CD4-positive, alpha-beta T cell (primary cell): ENCODE measurements around the gene PSMB10. TPM values are rescaled to one million over a fixed set of nuclear protein-coding genes. Genes with fewer than 3 reads are reported as not detected.
A peak's percentile ranks its signal among the peaks of the same experiment; 100 is the strongest.
"Not testable (repeated sequence)": the region's sequence is repeated elsewhere in the genome, so short reads cannot be mapped to it uniquely, and the experiment has no call there.

Experiments
- ATAC-seq: fragments of 200-7000 bp; cut with Tn5 transposase; one replicate; pipeline ENCODE4 v1.10.0; 2022; ENCODE audit warnings: mild to moderate bottlenecking; ENCODE audit not compliant: poor library complexity
- CTCF ChIA-PET: fragments of 350-600 bp; sonication (Branson Sonifier 250); formaldehyde crosslinking; loops from one replicate; lab custom pipeline; 2021; ENCODE audit warnings: antibody characterized with exemption, inconsistent platforms; lab: Charles Lee
- POLR2A ChIA-PET: fragments of 350-600 bp; sonication (Branson Sonifier 250); formaldehyde crosslinking; loops from one replicate; lab custom pipeline; 2021; ENCODE audit warnings: antibody characterized with exemption, inconsistent platforms; lab: Charles Lee
- DNase-seq, 14 experiments: peaks; one replicate each; pipeline ENCODE4 v3.0.0-alpha.2; 2013 to 2020; ENCODE audit warnings: mixed read lengths in 2 of 14
- H3K27ac ChIP-seq, 2 donors: one replicate each; pipeline versions ENCODE4 v1.5.1 to v1.7.0; 2013; ENCODE audit warnings: low read length in 2 of 2, low read depth in 1 of 2, mild to moderate bottlenecking in 1 of 2
- H3K27me3 ChIP-seq, 2 experiments: 1 replicate in 1 of 2; 2 replicates in 1 of 2; pipeline versions ENCODE4 v1.6.1 to v1.7.0; 2013; ENCODE audit warnings: low read length in 2 of 2, control low read depth in 1 of 2, mild to moderate bottlenecking in 1 of 2, moderate library complexity in 1 of 2; ENCODE audit not compliant: insufficient read depth in 2 of 2, control insufficient read depth in 1 of 2
- H3K36me3 ChIP-seq: one replicate; pipeline ENCODE4 v1.6.1; 2013; ENCODE audit warnings: low read length, control low read depth; ENCODE audit not compliant: insufficient read depth
- H3K4me1 ChIP-seq: one replicate; pipeline ENCODE4 v1.6.1; 2013; ENCODE audit warnings: low read length, control low read depth; ENCODE audit not compliant: insufficient read depth
- H3K4me3 ChIP-seq: one replicate; pipeline ENCODE4 v1.5.1; 2013; ENCODE audit warnings: mild to moderate bottlenecking, low read length, moderate library complexity
- H3K9me3 ChIP-seq, 2 experiments: 1 replicate in 1 of 2; 2 replicates in 1 of 2; pipeline versions ENCODE4 v1.6.1 to v1.7.0; 2013; ENCODE audit warnings: low read length in 2 of 2, mild to moderate bottlenecking in 2 of 2, control low read depth in 1 of 2, moderate library complexity in 1 of 2; ENCODE audit not compliant: control insufficient read depth in 1 of 2, insufficient read depth in 1 of 2
- H3K27ac Mint-ChIP-seq: one replicate; pipeline ENCODE4 v1.8.0; 2020; ENCODE audit warnings: mixed read lengths
- H3K27me3 Mint-ChIP-seq: one replicate; pipeline ENCODE4 v1.8.0; 2021; ENCODE audit warnings: mixed read lengths
- H3K36me3 Mint-ChIP-seq: one replicate; pipeline ENCODE4 v1.8.0; 2021; ENCODE audit warnings: low read depth, mixed read lengths
- H3K4me1 Mint-ChIP-seq: one replicate; pipeline ENCODE4 v1.8.0; 2021; ENCODE audit warnings: low read depth, mixed read lengths
- H3K4me3 Mint-ChIP-seq: one replicate; pipeline ENCODE4 v1.8.0; 2020; ENCODE audit warnings: mild to moderate bottlenecking, mixed read lengths
- H3K9me3 Mint-ChIP-seq: one replicate; pipeline ENCODE4 v1.8.0; 2020; ENCODE audit warnings: mixed read lengths
- intact Hi-C, 2 experiments: fragments of 100-400 bp; cut with DNase I in 1 of 2; cut with micrococcal nuclease in 1 of 2; formaldehyde crosslinking; loops; one replicate each; pipeline versions ENCODE4 v1.15.1 to v1.9.0; 2023 to 2025; cut with DNase I, micrococcal nuclease
- total RNA-seq, 174 experiments: library from RNA in 2 of 174; stranded (reverse) in 2 of 174; gene quantifications; one replicate each; pipeline ENCODE4 v1.2.3 and lab custom pipeline; 2021 to 2026
- TF ChIP-seq, protein P1 (sequence below): fragments of 200-600 bp; IDR thresholded peaks from one replicate; pipeline ENCODE4 v1.8.0; 2022; ENCODE audit warnings: antibody characterized with exemption, mild to moderate bottlenecking

The PSMB10 gene
- total RNA-seq, 2 experiments from 2014 or later, result 68.7 to 71.6 TPM

GRCh38 chr16:67939507-67940445 lies 3.1 kb upstream of the PSMB10 start:
- H3K9me3 Mint-ChIP-seq, result no peaks in the 10 kb centered on the region
- no peaks in the 10 kb centered on the region for H3K27me3 Mint-ChIP-seq
- TF ChIP-seq, protein P1, sequence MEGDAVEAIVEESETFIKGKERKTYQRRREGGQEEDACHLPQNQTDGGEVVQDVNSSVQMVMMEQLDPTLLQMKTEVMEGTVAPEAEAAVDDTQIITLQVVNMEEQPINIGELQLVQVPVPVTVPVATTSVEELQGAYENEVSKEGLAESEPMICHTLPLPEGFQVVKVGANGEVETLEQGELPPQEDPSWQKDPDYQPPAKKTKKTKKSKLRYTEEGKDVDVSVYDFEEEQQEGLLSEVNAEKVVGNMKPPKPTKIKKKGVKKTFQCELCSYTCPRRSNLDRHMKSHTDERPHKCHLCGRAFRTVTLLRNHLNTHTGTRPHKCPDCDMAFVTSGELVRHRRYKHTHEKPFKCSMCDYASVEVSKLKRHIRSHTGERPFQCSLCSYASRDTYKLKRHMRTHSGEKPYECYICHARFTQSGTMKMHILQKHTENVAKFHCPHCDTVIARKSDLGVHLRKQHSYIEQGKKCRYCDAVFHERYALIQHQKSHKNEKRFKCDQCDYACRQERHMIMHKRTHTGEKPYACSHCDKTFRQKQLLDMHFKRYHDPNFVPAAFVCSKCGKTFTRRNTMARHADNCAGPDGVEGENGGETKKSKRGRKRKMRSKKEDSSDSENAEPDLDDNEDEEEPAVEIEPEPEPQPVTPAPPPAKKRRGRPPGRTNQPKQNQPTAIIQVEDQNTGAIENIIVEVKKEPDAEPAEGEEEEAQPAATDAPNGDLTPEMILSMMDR, result no peak
- H3K27me3 ChIP-seq, result no peaks in the 10 kb centered on the region
- peaks cover 12% of the 10 kb centered on the region for H3K36me3 ChIP-seq
- H3K27ac ChIP-seq, result peak overlapping the region; percentile 53 to 55
- H3K4me3 ChIP-seq, result peak overlapping the region; percentile 25
- intact Hi-C loops, result loop anchor here (1.0 to 5.0 kb wide), 3 partner anchors 29 to 103 kb away; partner anchors contain the start of genes PSKH1 (in 1 of the 2) and SLC12A4 (in 1 of the 2)
- peak overlapping the region; percentile 89 for H3K27ac Mint-ChIP-seq
- H3K9me3 ChIP-seq, result no peaks in the 10 kb centered on the region
- DNase-seq, result peak in 9 of 14 experiments; percentile 23 to 66 (median 55)
- ChIA-PET POLR2A (interaction anchor here (1.0 to 1.3 kb wide), 5 partner anchors 10 to 47 kb away, joined by 3 to 4 read pairs (median 3); partner anchors contain the start of gene PSKH1), CTCF (interaction anchor here (1.2 to 1.6 kb wide), 2 partner anchors 56 to 272 kb away, joined by 4 to 5 read pairs; no protein-coding TSS in a partner anchor)
- H3K36me3 Mint-ChIP-seq, result peaks cover 27% of the 10 kb centered on the region
- H3K4me1 Mint-ChIP-seq, result peaks cover 50% of the 10 kb centered on the region
- ATAC-seq, result no peak
- H3K4me3 Mint-ChIP-seq, result peak overlapping the region; percentile 58
- H3K4me1 ChIP-seq, result peaks cover 67% of the 10 kb centered on the region

GRCh38 chr16:67937713-67938112 lies 1.1 kb upstream of the PSMB10 start:
- H3K4me1 Mint-ChIP-seq, result peaks cover 51% of the 10 kb centered on the region
- not testable (repeated sequence) for H3K27me3 Mint-ChIP-seq, ATAC-seq, H3K27me3 ChIP-seq, DNase-seq, H3K9me3 Mint-ChIP-seq, H3K4me3 Mint-ChIP-seq, H3K9me3 ChIP-seq, H3K4me3 ChIP-seq
- H3K36me3 ChIP-seq, result peaks cover 25% of the 10 kb centered on the region
- H3K27ac Mint-ChIP-seq, result peak overlapping the region; percentile 95
- H3K36me3 Mint-ChIP-seq, result peaks cover 41% of the 10 kb centered on the region
- intact Hi-C loops, result loop anchor here (2.0 to 5.0 kb wide), 4 partner anchors 31 to 105 kb away; partner anchors contain the start of genes DDX28 (in 1 of the 2), DUS2 (in 1 of the 2), PSKH1 (in 1 of the 2) and SLC12A4 (in 1 of the 2)
- ChIA-PET POLR2A (interaction anchor here (0.6 to 3.8 kb wide), 4 partner anchors 9 to 298 kb away, joined by 3 to 26 read pairs (median 3); partner anchors contain the start of genes CENPT, ESRP2 and NUTF2), CTCF (interaction anchor here (0.7 to 1.3 kb wide), 2 partner anchors 121 to 215 kb away, joined by 3 to 4 read pairs; no protein-coding TSS in a partner anchor)
- H3K4me1 ChIP-seq, result peaks cover 68% of the 10 kb centered on the region
- peak overlapping the region; percentile 84 to 89 for H3K27ac ChIP-seq

- no peak for ATAC-seq
- Mint-ChIP-seq H3K27me3 (no peaks in the 10 kb centered on the region), H3K9me3 (no peaks in the 10 kb centered on the region), H3K27ac (peak overlapping the region; percentile 95), H3K4me1 (peaks cover 47% of the 10 kb centered on the region), H3K4me3 (peak overlapping the region; percentile 98), H3K36me3 (peaks cover 43% of the 10 kb centered on the region)
- intact Hi-C loops, result loop anchor here (1.0 to 5.0 kb wide), 7 partner anchors 31 to 105 kb away; partner anchors contain the start of genes SLC12A4 (in 2 of the 2), DDX28 (in 1 of the 2), DUS2 (in 1 of the 2) and NUTF2 (in 1 of the 2)
- TF ChIP-seq, protein P1, result no peak
- H3K4me3 ChIP-seq, result peak overlapping the region; percentile 96
- CTCF ChIA-PET, result interaction anchor here (0.7 to 2.0 kb wide), 5 partner anchors 103 to 416 kb away, joined by 3 to 9 read pairs (median 4); no protein-coding TSS in a partner anchor
- POLR2A ChIA-PET, result interaction anchor here (0.8 to 3.8 kb wide), 29 partner anchors 8 to 390 kb away, joined by 3 to 44 read pairs (median 6); partner anchors contain the start of genes CARMIL2, CENPT, CTCF and DDX28
- H3K4me1 ChIP-seq, result peaks cover 62% of the 10 kb centered on the region
- H3K27me3 ChIP-seq, result no peaks in the 10 kb centered on the region
- peak overlapping the region; percentile 84 to 89 for H3K27ac ChIP-seq
- no peaks in the 10 kb centered on the region for H3K9me3 ChIP-seq
- H3K36me3 ChIP-seq, result peaks cover 26% of the 10 kb centered on the region
- DNase-seq, result peak in 13 of 14 experiments; percentile 57 to 93 (median 69)
Measured at GRCh38 chr16:67936880-67937605, 393 bp upstream of the PSMB10 start.
